ENCODE measurements around the gene EZR.

DNA sequence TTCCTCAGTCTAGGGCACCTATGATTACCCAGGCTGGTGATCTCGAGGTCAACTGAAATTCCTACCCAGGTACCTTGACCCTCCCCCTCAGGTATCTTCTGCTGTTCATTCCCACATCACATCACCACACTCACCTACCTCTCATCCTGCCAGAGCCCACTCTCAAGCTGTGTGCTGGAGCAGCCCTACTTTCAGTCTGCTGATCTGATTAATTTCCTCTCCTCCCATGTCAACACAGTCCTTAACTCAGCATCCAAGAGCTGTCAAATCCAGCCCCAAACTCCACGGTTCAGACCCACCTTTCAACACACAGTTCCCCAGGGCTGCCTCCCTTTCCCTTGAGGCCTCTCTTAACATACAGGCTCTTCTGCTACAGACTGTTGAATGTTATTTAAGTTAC is 42.4 kb downstream of the EZR start:
- TF ChIP-seq TAF1 (IDR thresholded peaks at IDR 0.05; ENCODE audit: low read depth, low read length): no peak
- TF ChIP-seq POLR2A (IDR thresholded peaks at IDR 0.05; ENCODE audit: low read depth, low read length): peak; percentile 62; the same call in 1 of the 2 replicates
